Spleen (tissue), 11 donors: ENCODE results near the gene RABGGTA. TPM values are rescaled to one million over a fixed set of nuclear protein-coding genes. Genes with fewer than 3 reads are reported as not detected.

ENCODE experiments used
- DNase-seq: peaks from one replicate; pipeline ENCODE4 v3.0.0-alpha.2; 2020
- H3K27ac ChIP-seq, 8 donors: fragments of 200-600 bp; sonication (generic) in 7 of 8; 1 replicate in 4 of 8; 2 replicates in 4 of 8; pipeline versions ENCODE4 v1.5.0 to v1.8.0; 2016 to 2021; ENCODE audit warnings: inconsistent platforms in 4 of 8, mild to moderate bottlenecking in 4 of 8, moderate library complexity in 1 of 8
- H3K27me3 ChIP-seq, 7 donors: fragments of 200-600 bp; sonication (generic) in 6 of 7; replicated peaks in 1 of 7; 1 replicate in 4 of 7; 2 replicates in 3 of 7; pipeline versions ENCODE4 v1.5.0 to v1.8.0; 2016 to 2021; ENCODE audit warnings: inconsistent platforms in 3 of 7, mild to moderate bottlenecking in 1 of 7
- H3K36me3 ChIP-seq, 6 donors: fragments of 200-600 bp; sonication (generic) in 5 of 6; 1 replicate in 4 of 6; 2 replicates in 2 of 6; pipeline versions ENCODE4 v1.5.0 to v1.8.0; 2016 to 2021; ENCODE audit warnings: inconsistent platforms in 2 of 6
- H3K4me1 ChIP-seq, 6 donors: fragments of 200-600 bp; sonication (generic) in 5 of 6; 1 replicate in 3 of 6; 2 replicates in 3 of 6; pipeline versions ENCODE4 v1.5.0 to v1.8.0; 2016 to 2021; ENCODE audit warnings: inconsistent platforms in 3 of 6
- H3K4me3 ChIP-seq, 8 donors: fragments of 200-600 bp; sonication (generic) in 7 of 8; 1 replicate in 4 of 8; 2 replicates in 4 of 8; pipeline versions ENCODE4 v1.5.0 to v1.8.0; 2016 to 2021; ENCODE audit warnings: inconsistent platforms in 4 of 8, mild to moderate bottlenecking in 4 of 8, moderate library complexity in 2 of 8
- H3K9me3 ChIP-seq, 8 donors: fragments of 200-600 bp; sonication (generic) in 7 of 8; 1 replicate in 4 of 8; 2 replicates in 4 of 8; pipeline versions ENCODE4 v1.5.0 to v1.8.0; 2016 to 2021; ENCODE audit warnings: inconsistent platforms in 4 of 8
- CTCF ChIP-seq, 11 experiments: fragments of 200-600 bp in 7 of 11; fragments of 450-650 bp in 4 of 11; sonication (generic) in 4 of 11; IDR thresholded peaks in 8 of 11; conservative IDR thresholded peaks in 3 of 11; 1 replicate in 7 of 11; 2 replicates in 4 of 11; pipeline versions ENCODE4 v1.4.0 to v1.8.0; 2016 to 2021; ENCODE audit warnings: antibody characterized with exemption in 11 of 11, inconsistent platforms in 4 of 11, mild to moderate bottlenecking in 1 of 11
- POLR2A ChIP-seq, 3 donors: fragments of 450-650 bp; IDR thresholded peaks; one replicate each; pipeline ENCODE4 v1.5.1; 2017; ENCODE audit warnings: antibody characterized with exemption in 3 of 3, mild to moderate bottlenecking in 1 of 3
- POLR2AphosphoS5 ChIP-seq, 3 donors: sonication (generic); formaldehyde crosslinking; IDR thresholded peaks; one replicate each; pipeline ENCODE4 v1.5.1; 2017; ENCODE audit warnings: antibody characterized with exemption in 3 of 3
- WGBS, 5 donors: extraction: QIAGEN DNeasy Blood & Tissue Kit in 3 of 5; methylation state at CpG; one replicate each; pipeline versions ENCODE4 v1.1.5 to v1.1.7; 2013 to 2018; 5-methylcytosine and 5-hydroxymethylcytosine counted together
- intact Hi-C: fragments of 100-400 bp; cut with DNase I; formaldehyde crosslinking; loops from one replicate; pipeline ENCODE4 v1.15.0; 2023; ENCODE audit warnings: low total_unique reads
- polyA plus RNA-seq, 3 donors: library from polyadenylated mRNA; stranded (reverse); fragments of 200-250 nt; gene quantifications; one replicate each; pipeline ENCODE4 v1.2.1, GENCODE V29; 2013
- total RNA-seq, 7 donors: library from RNA; depleted of rRNA in 3 of 7; stranded (reverse); fragments of >200 nt in 3 of 7; fragmentation: NEBNext Ultra II Directional in 4 of 7; extraction: Animal tissue kit (Norgen Biotek cat#: 25700) in 4 of 7; gene quantifications; one replicate each; pipeline versions ENCODE4 v1.1.0 to v1.2.1, GENCODE V29; 2016 to 2021
- donor health status: healthy with polysubstance abuse.
- donor health status: DM: no; HTN: no; CAD: no; lungs with moderate emphysema.
- donor health status: DM: no; HTN: no; CAD: no.
- donor health status: Bipolar disorder and iron deficiency.
- donor health status: healthy.
- donor health status: DM: no; HTN: no; CAD: no.
- donor health status: DM: yes; HTN: yes; CAD: no.

Gene RABGGTA
- total and polyA plus RNA-seq, 10 donors, result 22.5 to 63.0 (median 47.0) TPM

GRCh38 chr14:24251880-24252288 is 19.5 kb downstream of the RABGGTA start:
- 76 to 82% (median 81%) methylated on average over 1 of the region's 1 CpG; no CpG with 5 or more reads in 1 of the 5 donors for WGBS, 5 donors
- peak overlapping the region in 2 of 8 donors; percentile 14 to 36 for H3K27ac ChIP-seq
- H3K4me1 ChIP-seq, result peaks cover 0 to 23% (median 4%) of the 10 kb centered on the region in 6 donors
- DNase-seq, result no peak
- H3K36me3 ChIP-seq, result peaks cover 0 to 55% (median 6%) of the 10 kb centered on the region in 6 donors
- H3K27me3 ChIP-seq, result no peaks in the 10 kb centered on the region
- intact Hi-C loops, result no loop called here
- H3K4me3 ChIP-seq, result no peak overlapping the region
- H3K9me3 ChIP-seq, result no peaks in the 10 kb centered on the region
- peak in 1 of 3 donors; percentile 11 for TF ChIP-seq POLR2AphosphoS5 (IDR thresholded peaks at IDR 0.05)
- TF ChIP-seq POLR2A (IDR thresholded peaks at IDR 0.05), result no peak
- TF ChIP-seq CTCF (IDR thresholded peaks at IDR 0.05 in 8 of 11, conservative IDR thresholded peaks at IDR 0.05 in 3 of 11), result no peak

GRCh38 chr14:24250354-24250753 is 21.0 kb downstream of the RABGGTA start:
- H3K4me1 ChIP-seq, result peaks cover 0 to 33% (median 11%) of the 10 kb centered on the region in 6 donors
- WGBS, 5 donors, result 56 to 73% (median 62%) methylated on average over 4 of the region's 4 CpGs
- H3K36me3 ChIP-seq, result peaks cover 0 to 43% (median 6%) of the 10 kb centered on the region in 6 donors
- H3K27ac ChIP-seq, result peak overlapping the region in 1 of 8 donors; percentile 36
- intact Hi-C loops, result no loop called here
- no peak overlapping the region for H3K4me3 ChIP-seq
- TF ChIP-seq POLR2AphosphoS5 (IDR thresholded peaks at IDR 0.05) (no peak), POLR2A (IDR thresholded peaks at IDR 0.05) (no peak)
- no peaks in the 10 kb centered on the region for H3K27me3 ChIP-seq
- no peak for DNase-seq
- no peaks in the 10 kb centered on the region for H3K9me3 ChIP-seq

GRCh38 chr14:24249230-24250021 is 22.0 kb downstream of the RABGGTA start:
- H3K9me3 ChIP-seq, result no peaks in the 10 kb centered on the region
- no peaks in the 10 kb centered on the region for H3K27me3 ChIP-seq
- H3K27ac ChIP-seq, result no peak overlapping the region
- H3K4me1 ChIP-seq, result peaks cover 0 to 33% (median 11%) of the 10 kb centered on the region in 6 donors
- TF ChIP-seq POLR2A (IDR thresholded peaks at IDR 0.05), result no peak
- TF ChIP-seq CTCF (IDR thresholded peaks at IDR 0.05 in 8 of 11, conservative IDR thresholded peaks at IDR 0.05 in 3 of 11), result no peak
- no peak for TF ChIP-seq POLR2AphosphoS5 (IDR thresholded peaks at IDR 0.05)
- peaks cover 0 to 33% (median 3%) of the 10 kb centered on the region in 6 donors for H3K36me3 ChIP-seq
- intact Hi-C loops, result no loop called here
- H3K4me3 ChIP-seq, result no peak overlapping the region
- 80 to 84% (median 83%) methylated on average over 11 to 13 of the region's 13 CpGs for WGBS, 5 donors
- peak; percentile 68 for DNase-seq

GRCh38 chr14:24247422-24247821 is 24.0 kb downstream of the RABGGTA start:
- Histone ChIP-seq H3K27me3 (no peaks in the 10 kb centered on the region), H3K4me1 (peaks cover 6 to 49% (median 21%) of the 10 kb centered on the region in 6 donors), H3K27ac (peak overlapping the region; percentile 48 to 81 (median 76)), H3K36me3 (peaks cover 0 to 13% (median 0%) of the 10 kb centered on the region in 6 donors), H3K4me3 (no peak overlapping the region), H3K9me3 (no peaks in the 10 kb centered on the region)
- intact Hi-C loops, result no loop called here
- no peak for DNase-seq
- 74 to 82% (median 76%) methylated on average over 7 of the region's 7 CpGs for WGBS, 5 donors
- TF ChIP-seq POLR2A (IDR thresholded peaks at IDR 0.05) (no peak), CTCF (IDR thresholded peaks at IDR 0.05 in 8 of 11, conservative IDR thresholded peaks at IDR 0.05 in 3 of 11) (no peak), POLR2AphosphoS5 (IDR thresholded peaks at IDR 0.05) (no peak)
